Hepatocyte (in vitro differentiated cells): ENCODE measurements around the gene SCGB1A1. TPM values are rescaled to one million over a fixed set of nuclear protein-coding genes. Genes with fewer than 3 reads are reported as not detected.
"Not testable (repeated sequence)": the region's sequence is repeated elsewhere in the genome, so short reads cannot be mapped to it uniquely, and the experiment has no call there.

Experiments
- DNase-seq: peaks from one replicate; pipeline ENCODE4 v3.0.0-alpha.2; 2016; ENCODE audit warnings: low spot score
- H2AFZ ChIP-seq: fragments of 200-600 bp; sonication (generic); 2 replicates; pipeline ENCODE4 v1.6.0; 2016; ENCODE audit warnings: antibody characterized with exemption, mild to moderate bottlenecking
- H3K27ac ChIP-seq: fragments of 200-600 bp; sonication (generic); 2 replicates; pipeline ENCODE4 v1.5.1; 2016; ENCODE audit warnings: mild to moderate bottlenecking
- H3K27me3 ChIP-seq: fragments of 200-600 bp; sonication (generic); 2 replicates; pipeline ENCODE4 v1.6.1; 2016
- H3K36me3 ChIP-seq: fragments of 200-600 bp; sonication (generic); replicated peaks from 2 replicates; pipeline ENCODE4 v1.5.1; 2016; ENCODE audit warnings: low read depth; ENCODE audit not compliant: insufficient read depth
- H3K4me1 ChIP-seq: fragments of 200-600 bp; sonication (generic); 2 replicates; pipeline ENCODE4 v1.5.1; 2016; ENCODE audit warnings: mild to moderate bottlenecking, moderate library complexity; ENCODE audit not compliant: insufficient read depth
- H3K4me2 ChIP-seq: fragments of 200-600 bp; sonication (generic); 2 replicates; pipeline ENCODE4 v1.6.0; 2016
- H3K4me3 ChIP-seq: fragments of 200-600 bp; sonication (generic); 2 replicates; pipeline ENCODE4 v1.5.1; 2016; ENCODE audit warnings: mild to moderate bottlenecking
- H3K79me2 ChIP-seq: fragments of 200-600 bp; sonication (generic); 2 replicates; pipeline ENCODE4 v1.6.0; 2017; ENCODE audit warnings: mild to moderate bottlenecking
- H3K9me2 ChIP-seq: fragments of 200-600 bp; sonication (generic); replicated peaks from 2 replicates; pipeline ENCODE4 v1.6.0; 2017; ENCODE audit warnings: mild to moderate bottlenecking; ENCODE audit not compliant: insufficient read depth
- H3K9me3 ChIP-seq: fragments of 200-600 bp; sonication (generic); 2 replicates; pipeline ENCODE4 v1.5.1; 2016; ENCODE audit warnings: low read depth, mild to moderate bottlenecking
- H4K20me1 ChIP-seq: fragments of 200-600 bp; sonication (generic); 2 replicates; pipeline ENCODE4 v1.6.0; 2016; ENCODE audit warnings: mild to moderate bottlenecking; ENCODE audit not compliant: insufficient read depth, poor library complexity, severe bottlenecking
- EZH2 ChIP-seq: fragments of 200-600 bp; sonication (generic); IDR thresholded peaks from 2 replicates; pipeline ENCODE4 v1.6.1; 2016; ENCODE audit warnings: antibody characterized with exemption, mild to moderate bottlenecking, borderline replicate concordance
- EZH2phosphoT487 ChIP-seq: fragments of 200-600 bp; sonication (generic); IDR thresholded peaks from one replicate; pipeline ENCODE4 v1.6.1; 2018; ENCODE audit warnings: antibody characterized with exemption, mild to moderate bottlenecking, low read depth, moderate library complexity; ENCODE audit not compliant: unreplicated experiment, severe bottlenecking
- WGBS: methylation state at CpG from one replicate; pipeline ENCODE4 v1.1.6; 2016; ENCODE audit warnings: low lambda C conversion rate; ENCODE audit errors: missing lambda C conversion rate; 5-methylcytosine and 5-hydroxymethylcytosine counted together
- polyA plus RNA-seq: library from polyadenylated mRNA; unstranded; fragments of >200 nt; fragmentation: Nextera tagmentation; extraction: Ambion mirVana; gene quantifications from 2 replicates; pipeline ENCODE4 v1.2.1, GENCODE V29; 2016
- total RNA-seq: library from RNA; depleted of rRNA; stranded (reverse); fragments of >200 nt; gene quantifications from 2 replicates; pipeline ENCODE4 v1.2.3, GENCODE V29; 2014
- TF ChIP-seq, protein P1 (sequence below): fragments of 200-600 bp; sonication (generic); IDR thresholded peaks from 2 replicates; pipeline ENCODE4 v1.5.1; 2016; ENCODE audit warnings: antibody characterized with exemption, mild to moderate bottlenecking; ENCODE audit not compliant: poor library complexity

Gene SCGB1A1
- total and polyA plus RNA-seq, 2 experiments from 2014 or later, result not detected

- 11% methylated on average over 12 of the region's 12 CpGs for WGBS
- not testable (repeated sequence) for H3K36me3 ChIP-seq, H3K9me3 ChIP-seq, H3K4me3 ChIP-seq, H3K27me3 ChIP-seq, H2AFZ ChIP-seq, H4K20me1 ChIP-seq, H3K79me2 ChIP-seq, H3K9me2 ChIP-seq, H3K27ac ChIP-seq
- TF ChIP-seq, protein P1, sequence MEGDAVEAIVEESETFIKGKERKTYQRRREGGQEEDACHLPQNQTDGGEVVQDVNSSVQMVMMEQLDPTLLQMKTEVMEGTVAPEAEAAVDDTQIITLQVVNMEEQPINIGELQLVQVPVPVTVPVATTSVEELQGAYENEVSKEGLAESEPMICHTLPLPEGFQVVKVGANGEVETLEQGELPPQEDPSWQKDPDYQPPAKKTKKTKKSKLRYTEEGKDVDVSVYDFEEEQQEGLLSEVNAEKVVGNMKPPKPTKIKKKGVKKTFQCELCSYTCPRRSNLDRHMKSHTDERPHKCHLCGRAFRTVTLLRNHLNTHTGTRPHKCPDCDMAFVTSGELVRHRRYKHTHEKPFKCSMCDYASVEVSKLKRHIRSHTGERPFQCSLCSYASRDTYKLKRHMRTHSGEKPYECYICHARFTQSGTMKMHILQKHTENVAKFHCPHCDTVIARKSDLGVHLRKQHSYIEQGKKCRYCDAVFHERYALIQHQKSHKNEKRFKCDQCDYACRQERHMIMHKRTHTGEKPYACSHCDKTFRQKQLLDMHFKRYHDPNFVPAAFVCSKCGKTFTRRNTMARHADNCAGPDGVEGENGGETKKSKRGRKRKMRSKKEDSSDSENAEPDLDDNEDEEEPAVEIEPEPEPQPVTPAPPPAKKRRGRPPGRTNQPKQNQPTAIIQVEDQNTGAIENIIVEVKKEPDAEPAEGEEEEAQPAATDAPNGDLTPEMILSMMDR, result peak; percentile 76
- Histone ChIP-seq H3K4me1 (peaks cover 15% of the 10 kb centered on the region), H3K4me2 (peak overlapping the region; percentile 69)
- DNase-seq, result peak; percentile 87
These were observed 38.0 kb upstream of the SCGB1A1 start for GRCh38 chr11:62380821-62381245.

GRCh38 chr11:62383822-62384221, 35.0 kb upstream of the SCGB1A1 start:
- no peaks in the 10 kb centered on the region for H4K20me1 ChIP-seq
- no peaks in the 10 kb centered on the region for H3K9me3 ChIP-seq
- H3K4me3 ChIP-seq, result no peak overlapping the region
- H3K79me2 ChIP-seq, result no peaks in the 10 kb centered on the region
- no peaks in the 10 kb centered on the region for H3K9me2 ChIP-seq
- H3K27ac ChIP-seq, result no peak overlapping the region
- H3K4me2 ChIP-seq, result no peak overlapping the region
- no peak for DNase-seq
- H3K36me3 ChIP-seq, result no peaks in the 10 kb centered on the region
- no peaks in the 10 kb centered on the region for H3K27me3 ChIP-seq
- H3K4me1 ChIP-seq, result peaks cover 15% of the 10 kb centered on the region
- H2AFZ ChIP-seq, result no peak overlapping the region
- WGBS, result 85% methylated on average over 6 of the region's 6 CpGs
- TF ChIP-seq EZH2 (no peak), EZH2phosphoT487 (no peak)
- TF ChIP-seq, protein P1, result no peak

DNA sequence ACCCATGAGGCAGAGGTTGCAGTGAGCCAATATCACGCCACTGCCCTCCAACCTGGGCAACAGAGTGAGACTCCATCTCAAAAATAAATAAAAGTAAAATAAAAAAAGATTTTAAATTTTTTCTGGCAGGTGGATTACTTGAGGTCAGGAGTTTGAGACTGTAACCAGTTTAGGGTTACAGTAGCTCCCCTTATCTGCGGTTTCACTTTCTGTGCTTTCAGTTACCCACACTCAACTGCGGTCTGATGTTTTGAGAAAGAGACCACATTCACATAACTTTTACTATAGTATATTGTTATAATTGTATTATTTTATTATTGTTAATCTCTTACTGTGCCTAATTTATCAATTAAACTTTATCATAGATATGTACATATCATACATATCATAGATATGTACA, 32.8 kb upstream of the SCGB1A1 start:
- H3K9me2 ChIP-seq, H3K4me3 ChIP-seq, H3K4me2 ChIP-seq, DNase-seq, H3K36me3 ChIP-seq, H2AFZ ChIP-seq, H3K79me2 ChIP-seq, H3K9me3 ChIP-seq, H3K27me3 ChIP-seq, H4K20me1 ChIP-seq, H3K27ac ChIP-seq: not testable (repeated sequence)
- peaks cover 12% of the 10 kb centered on the region for H3K4me1 ChIP-seq
- WGBS, result 92% methylated on average over 3 of the region's 3 CpGs

GRCh38 chr11:62387381-62387780, 31.5 kb upstream of the SCGB1A1 start:
- 91% methylated on average over 3 of the region's 3 CpGs for WGBS
- Histone ChIP-seq H4K20me1 (no peaks in the 10 kb centered on the region), H2AFZ (no peak overlapping the region), H3K27ac (no peak overlapping the region), H3K36me3 (no peaks in the 10 kb centered on the region), H3K9me2 (no peaks in the 10 kb centered on the region), H3K4me2 (no peak overlapping the region), H3K4me3 (no peak overlapping the region), H3K4me1 (peaks cover under 1% of the 10 kb centered on the region), H3K9me3 (no peaks in the 10 kb centered on the region), H3K27me3 (no peaks in the 10 kb centered on the region), H3K79me2 (no peaks in the 10 kb centered on the region)
- TF ChIP-seq, protein P1, result no peak
- no peak for TF ChIP-seq EZH2phosphoT487
- TF ChIP-seq EZH2, result no peak
- no peak for DNase-seq
